ENCODE results near the gene PIK3R5.

DNA sequence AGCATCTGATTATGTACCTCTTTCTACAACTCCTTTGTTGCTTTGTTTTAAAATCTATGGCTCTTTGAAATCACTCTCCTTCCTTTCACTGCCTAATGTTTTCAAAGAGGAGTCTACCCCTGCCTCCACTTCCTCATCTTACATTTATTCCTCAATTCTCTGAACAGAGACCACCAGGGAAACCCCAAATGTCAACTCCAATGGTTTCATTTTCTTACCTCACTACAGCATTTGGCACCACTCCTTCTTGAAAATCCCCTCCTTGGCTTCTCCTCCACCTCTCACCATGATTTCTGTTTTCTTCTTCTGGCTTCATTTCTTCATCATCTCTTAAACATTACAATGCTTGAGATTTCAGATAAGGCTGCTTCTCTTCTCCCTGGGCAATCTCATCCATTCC, 2.4 kb upstream of the PIK3R5 start:
- TF ChIP-seq, protein P1, sequence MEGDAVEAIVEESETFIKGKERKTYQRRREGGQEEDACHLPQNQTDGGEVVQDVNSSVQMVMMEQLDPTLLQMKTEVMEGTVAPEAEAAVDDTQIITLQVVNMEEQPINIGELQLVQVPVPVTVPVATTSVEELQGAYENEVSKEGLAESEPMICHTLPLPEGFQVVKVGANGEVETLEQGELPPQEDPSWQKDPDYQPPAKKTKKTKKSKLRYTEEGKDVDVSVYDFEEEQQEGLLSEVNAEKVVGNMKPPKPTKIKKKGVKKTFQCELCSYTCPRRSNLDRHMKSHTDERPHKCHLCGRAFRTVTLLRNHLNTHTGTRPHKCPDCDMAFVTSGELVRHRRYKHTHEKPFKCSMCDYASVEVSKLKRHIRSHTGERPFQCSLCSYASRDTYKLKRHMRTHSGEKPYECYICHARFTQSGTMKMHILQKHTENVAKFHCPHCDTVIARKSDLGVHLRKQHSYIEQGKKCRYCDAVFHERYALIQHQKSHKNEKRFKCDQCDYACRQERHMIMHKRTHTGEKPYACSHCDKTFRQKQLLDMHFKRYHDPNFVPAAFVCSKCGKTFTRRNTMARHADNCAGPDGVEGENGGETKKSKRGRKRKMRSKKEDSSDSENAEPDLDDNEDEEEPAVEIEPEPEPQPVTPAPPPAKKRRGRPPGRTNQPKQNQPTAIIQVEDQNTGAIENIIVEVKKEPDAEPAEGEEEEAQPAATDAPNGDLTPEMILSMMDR (IDR thresholded peaks at IDR 0.05; ENCODE audit: borderline replicate concordance, extremely low read depth, low read length, poor library complexity, severe bottlenecking), result no peak
- no peak for TF ChIP-seq EZH2 (IDR thresholded peaks at IDR 0.05; ENCODE audit: borderline replicate concordance, low read depth, low read length, severe bottlenecking)

Measured in DND-41 (cell line).